ENCODE results near the gene KIF16B. TPM values are rescaled to one million over a fixed set of nuclear protein-coding genes. Genes with fewer than 3 reads are reported as not detected.

The KIF16B gene
- total and polyA plus RNA-seq, 10 of the 15 experiments (the other 5 are each of a cell fraction or from before 2014, with no cell fraction given): 0.21 to 5.2 (median 3.0) TPM

DNA sequence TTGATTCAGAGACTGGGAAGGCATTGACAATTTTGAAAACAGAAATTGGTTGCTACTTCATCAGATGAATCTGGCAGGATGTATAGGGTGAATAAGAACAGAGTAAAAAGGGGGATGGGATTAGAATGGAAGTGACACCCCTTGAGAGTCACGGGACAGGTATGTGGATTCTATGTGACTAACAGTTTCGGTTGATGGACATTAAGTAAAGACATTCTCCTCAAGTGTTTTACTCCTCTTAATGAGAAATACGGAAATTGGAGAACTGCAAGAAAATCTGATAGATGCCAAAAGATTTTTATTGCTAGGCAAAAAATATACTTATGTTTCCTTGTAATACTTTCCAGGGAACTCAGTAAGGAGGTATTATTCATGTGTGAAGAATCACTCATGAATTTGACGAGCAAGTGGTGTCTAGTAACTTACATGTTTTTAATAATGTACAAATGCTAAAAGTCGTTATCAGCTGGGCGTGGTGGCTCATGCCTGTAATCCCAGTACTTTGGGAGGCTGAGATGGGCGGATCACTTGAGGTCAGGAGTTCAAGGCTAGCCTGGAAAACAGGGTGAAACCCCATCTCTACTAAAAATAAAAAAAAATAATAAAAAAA is 135.8 kb downstream of the KIF16B start (continued):
- TF ChIP-seq EGR1 (IDR thresholded peaks at IDR 0.05; ENCODE audit: borderline replicate concordance in 1 of 2, low read depth in 2 of 2, low read length in 2 of 2) (no peak), KDM1A (IDR thresholded peaks at IDR 0.05; ENCODE audit: borderline replicate concordance) (no peak), MEF2A (IDR thresholded peaks at IDR 0.05; ENCODE audit: insufficient read depth, low read depth, low read length) (no peak), KAT2A (conservative IDR thresholded peaks at IDR 0.05; ENCODE audit: control insufficient read depth, low read depth, low read length) (no peak), WRNIP1 (IDR thresholded peaks at IDR 0.05; ENCODE audit: borderline replicate concordance, low read depth, low read length) (no peak)
- TF ChIP-seq, protein P1, sequence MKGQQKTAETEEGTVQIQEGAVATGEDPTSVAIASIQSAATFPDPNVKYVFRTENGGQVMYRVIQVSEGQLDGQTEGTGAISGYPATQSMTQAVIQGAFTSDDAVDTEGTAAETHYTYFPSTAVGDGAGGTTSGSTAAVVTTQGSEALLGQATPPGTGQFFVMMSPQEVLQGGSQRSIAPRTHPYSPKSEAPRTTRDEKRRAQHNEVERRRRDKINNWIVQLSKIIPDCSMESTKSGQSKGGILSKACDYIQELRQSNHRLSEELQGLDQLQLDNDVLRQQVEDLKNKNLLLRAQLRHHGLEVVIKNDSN (IDR thresholded peaks at IDR 0.05; ENCODE audit: borderline replicate concordance, extremely low read length, insufficient read depth, low read depth, low read length): no peak

DNA sequence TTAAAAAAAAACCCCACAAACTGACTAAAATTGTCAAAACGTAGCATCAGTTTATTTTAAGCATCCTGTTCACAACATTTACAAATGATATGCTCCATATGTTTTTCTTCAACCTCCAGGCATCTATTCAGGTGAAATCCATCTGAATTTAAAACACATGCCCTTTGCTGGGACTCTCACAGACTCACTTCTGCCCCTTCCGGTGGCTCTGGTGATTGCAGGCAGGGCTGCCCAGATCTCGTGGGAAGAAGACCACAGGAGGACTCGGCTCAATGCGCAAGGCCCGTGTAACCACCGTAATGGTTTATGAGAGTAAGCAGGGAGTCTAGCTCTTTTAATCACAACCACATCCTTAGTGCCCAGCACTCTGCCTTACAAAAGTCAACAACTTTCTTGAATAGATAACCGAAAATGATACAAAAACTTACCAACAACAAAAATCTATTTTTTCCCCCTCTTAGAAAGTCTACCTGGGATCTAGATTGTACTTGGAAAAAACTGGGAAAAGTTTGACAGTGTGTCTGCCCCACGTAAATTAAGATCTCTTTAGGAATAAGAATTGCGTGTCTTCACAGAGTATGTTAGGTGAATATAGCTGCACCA is 139.1 kb downstream of the KIF16B start:
- H2AFZ ChIP-seq (ENCODE audit: control insufficient read depth, low read depth, low read length): no peak overlapping the region
- peak; percentile 76 for FAIRE-seq
- intact Hi-C loops (cut with micrococcal nuclease; ENCODE audit: unreplicated experiment) (loop anchor here (5.0 to 10.0 kb wide), 5 partner anchors 79 to 449 kb away; no protein-coding TSS in a partner anchor), in situ Hi-C loops (cut with MboI) (no loop called here)
- H3K4me2 ChIP-seq (ENCODE audit: control insufficient read depth, insufficient read depth): no peak overlapping the region
- DNase-seq (ENCODE audit: low read depth, low spot score): peak; percentile 63
- WGBS (ENCODE audit: insufficient coverage, insufficient replicate concordance, low lambda C conversion rate, missing lambda C conversion rate): 40% methylated on average over 10 of the region's 10 CpGs
- CTCF ChIA-PET: interaction anchor here (1.5 to 1.6 kb wide), 3 partner anchors 17 to 19 kb away, joined by 3 to 5 read pairs (median 3); no protein-coding TSS in a partner anchor
- H3K9ac ChIP-seq (ENCODE audit: control insufficient read depth, insufficient read depth, low read length): no peak overlapping the region
- H3K27me3 ChIP-seq (replicated peaks in 1 of 2; ENCODE audit: control insufficient read depth in 2 of 2, insufficient read depth in 2 of 2, low read length in 1 of 2): no peaks in the 10 kb centered on the region
- peak; percentile 100 for ATAC-seq
- H3K9me3 ChIP-seq (replicated peaks; ENCODE audit: control insufficient read depth, insufficient read depth, low read length): no peaks in the 10 kb centered on the region; the same call in 2 of the 3 replicates
- H3K4me3 ChIP-seq: no peak overlapping the region
- RAD21 ChIA-PET (ENCODE audit: unreplicated experiment): interaction anchor here (0.6 kb wide), 1 partner anchor 779 kb away, joined by 3 read pairs; no protein-coding TSS in a partner anchor
- H3K79me2 ChIP-seq (ENCODE audit: control insufficient read depth, insufficient read depth, low read length): no peaks in the 10 kb centered on the region
- H3K27ac ChIP-seq (ENCODE audit: control insufficient read depth, insufficient read depth): no peak overlapping the region
- SMC1A ChIA-PET (ENCODE audit: uncharacterized antibody, unreplicated experiment): interaction anchor here (0.7 to 2.4 kb wide), 5 partner anchors 48 to 1797 kb away, joined by 3 to 9 read pairs (median 4); no protein-coding TSS in a partner anchor
- no TSS peak for BruUV-seq (replicated peaks)
- no peaks in the 10 kb centered on the region for H3K4me1 ChIP-seq (ENCODE audit: control insufficient read depth, insufficient read depth, low read length)
- H3K36me3 ChIP-seq (ENCODE audit: control insufficient read depth in 2 of 2, insufficient read depth in 2 of 2, low read length in 1 of 2): no peaks in the 10 kb centered on the region; a peak in 1 of 4 replicates
- H4K20me1 ChIP-seq (ENCODE audit: control insufficient read depth, insufficient read depth): no peaks in the 10 kb centered on the region
- POLR2A ChIA-PET: no interaction called here
- TF ChIP-seq, protein P2, sequence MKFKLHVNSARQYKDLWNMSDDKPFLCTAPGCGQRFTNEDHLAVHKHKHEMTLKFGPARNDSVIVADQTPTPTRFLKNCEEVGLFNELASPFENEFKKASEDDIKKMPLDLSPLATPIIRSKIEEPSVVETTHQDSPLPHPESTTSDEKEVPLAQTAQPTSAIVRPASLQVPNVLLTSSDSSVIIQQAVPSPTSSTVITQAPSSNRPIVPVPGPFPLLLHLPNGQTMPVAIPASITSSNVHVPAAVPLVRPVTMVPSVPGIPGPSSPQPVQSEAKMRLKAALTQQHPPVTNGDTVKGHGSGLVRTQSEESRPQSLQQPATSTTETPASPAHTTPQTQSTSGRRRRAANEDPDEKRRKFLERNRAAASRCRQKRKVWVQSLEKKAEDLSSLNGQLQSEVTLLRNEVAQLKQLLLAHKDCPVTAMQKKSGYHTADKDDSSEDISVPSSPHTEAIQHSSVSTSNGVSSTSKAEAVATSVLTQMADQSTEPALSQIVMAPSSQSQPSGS (IDR thresholded peaks at IDR 0.05; ENCODE audit: low read length): no peak
- TF ChIP-seq, protein P3, sequence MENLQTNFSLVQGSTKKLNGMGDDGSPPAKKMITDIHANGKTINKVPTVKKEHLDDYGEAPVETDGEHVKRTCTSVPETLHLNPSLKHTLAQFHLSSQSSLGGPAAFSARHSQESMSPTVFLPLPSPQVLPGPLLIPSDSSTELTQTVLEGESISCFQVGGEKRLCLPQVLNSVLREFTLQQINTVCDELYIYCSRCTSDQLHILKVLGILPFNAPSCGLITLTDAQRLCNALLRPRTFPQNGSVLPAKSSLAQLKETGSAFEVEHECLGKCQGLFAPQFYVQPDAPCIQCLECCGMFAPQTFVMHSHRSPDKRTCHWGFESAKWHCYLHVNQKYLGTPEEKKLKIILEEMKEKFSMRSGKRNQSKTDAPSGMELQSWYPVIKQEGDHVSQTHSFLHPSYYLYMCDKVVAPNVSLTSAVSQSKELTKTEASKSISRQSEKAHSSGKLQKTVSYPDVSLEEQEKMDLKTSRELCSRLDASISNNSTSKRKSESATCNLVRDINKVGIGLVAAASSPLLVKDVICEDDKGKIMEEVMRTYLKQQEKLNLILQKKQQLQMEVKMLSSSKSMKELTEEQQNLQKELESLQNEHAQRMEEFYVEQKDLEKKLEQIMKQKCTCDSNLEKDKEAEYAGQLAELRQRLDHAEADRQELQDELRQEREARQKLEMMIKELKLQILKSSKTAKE (IDR thresholded peaks at IDR 0.05; ENCODE audit: low read depth, poor library complexity, severe bottlenecking): peak; percentile 33
- TF ChIP-seq EP300 (IDR thresholded peaks at IDR 0.05; ENCODE audit: borderline replicate concordance in 1 of 2, control insufficient read depth in 1 of 2, low read depth in 2 of 2, low read length in 2 of 2) (peak in 1 of 2 experiments; percentile 41; a peak in 1 of 4 replicates), DPF2 (IDR thresholded peaks at IDR 0.05) (0 out of 2 replicates have a peak, but pooled peaks have one; percentile 38), ZZZ3 (IDR thresholded peaks at IDR 0.05; ENCODE audit: control insufficient read depth, insufficient read length, low read depth) (no peak), ZNF217 (IDR thresholded peaks at IDR 0.05) (no peak)
- TF ChIP-seq, protein P4, sequence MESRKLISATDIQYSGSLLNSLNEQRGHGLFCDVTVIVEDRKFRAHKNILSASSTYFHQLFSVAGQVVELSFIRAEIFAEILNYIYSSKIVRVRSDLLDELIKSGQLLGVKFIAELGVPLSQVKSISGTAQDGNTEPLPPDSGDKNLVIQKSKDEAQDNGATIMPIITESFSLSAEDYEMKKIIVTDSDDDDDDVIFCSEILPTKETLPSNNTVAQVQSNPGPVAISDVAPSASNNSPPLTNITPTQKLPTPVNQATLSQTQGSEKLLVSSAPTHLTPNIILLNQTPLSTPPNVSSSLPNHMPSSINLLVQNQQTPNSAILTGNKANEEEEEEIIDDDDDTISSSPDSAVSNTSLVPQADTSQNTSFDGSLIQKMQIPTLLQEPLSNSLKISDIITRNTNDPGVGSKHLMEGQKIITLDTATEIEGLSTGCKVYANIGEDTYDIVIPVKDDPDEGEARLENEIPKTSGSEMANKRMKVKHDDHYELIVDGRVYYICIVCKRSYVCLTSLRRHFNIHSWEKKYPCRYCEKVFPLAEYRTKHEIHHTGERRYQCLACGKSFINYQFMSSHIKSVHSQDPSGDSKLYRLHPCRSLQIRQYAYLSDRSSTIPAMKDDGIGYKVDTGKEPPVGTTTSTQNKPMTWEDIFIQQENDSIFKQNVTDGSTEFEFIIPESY (IDR thresholded peaks at IDR 0.05): no peak

Data from GM12878 (cell line).